ENCODE data around the gene S100A3.

GRCh38 chr1:153571706-153572105 is 22.6 kb upstream of the S100A3 start:
- no peak for TF ChIP-seq EP300 (IDR thresholded peaks at IDR 0.05; ENCODE audit: borderline replicate concordance)
- TF ChIP-seq YY1 (IDR thresholded peaks at IDR 0.05; ENCODE audit: low read depth) = no peak
- TF ChIP-seq MAX (IDR thresholded peaks at IDR 0.05) = no peak
- TF ChIP-seq TCF12 (IDR thresholded peaks at IDR 0.05; ENCODE audit: low read depth) = no peak
- no peak for TF ChIP-seq FOXM1 (IDR thresholded peaks at IDR 0.05; ENCODE audit: borderline replicate concordance, low read depth)
- no peak for TF ChIP-seq RAD21 (IDR thresholded peaks at IDR 0.05; ENCODE audit: low read depth)
- no peak for TF ChIP-seq CEBPB (IDR thresholded peaks at IDR 0.05)
- TF ChIP-seq EGR1 (IDR thresholded peaks at IDR 0.05) = no peak
- no peak for TF ChIP-seq TAF1 (IDR thresholded peaks at IDR 0.05; ENCODE audit: low read depth)
